ENCODE measurements around the gene KCNQ1. TPM values are rescaled to one million over a fixed set of nuclear protein-coding genes. Genes with fewer than 3 reads are reported as not detected.

Gene KCNQ1
- polyA plus RNA-seq, 1 donor from 2014 or later, result not detected

GRCh38 chr11:2663915-2664314 lies 219.1 kb downstream of the KCNQ1 start:
- Histone ChIP-seq H3K79me2 (replicated peaks; ENCODE audit: insufficient read depth, low read length) (no peaks in the 10 kb centered on the region), H3F3A (ENCODE audit: insufficient read depth, low read length, poor library complexity, severe bottlenecking) (no peaks in the 10 kb centered on the region), H3K27me3 (ENCODE audit: insufficient read depth, low read depth, low read length) (no peaks in the 10 kb centered on the region), H2AFZ (ENCODE audit: low read depth, low read length) (no peak overlapping the region), H3K4me2 (ENCODE audit: low read length) (no peak overlapping the region), H3K9ac (ENCODE audit: low read length) (no peak overlapping the region), H3K27ac (ENCODE audit: low read length) (no peak overlapping the region), H3K9me3 (ENCODE audit: low read length) (peaks cover 9% of the 10 kb centered on the region), H3K9me2 (ENCODE audit: insufficient read depth, low read length) (no peaks in the 10 kb centered on the region), H3K36me3 (ENCODE audit: insufficient read depth, low read length) (no peaks in the 10 kb centered on the region), H3K4me3 (ENCODE audit: low read length) (no peak overlapping the region), H4K20me1 (ENCODE audit: insufficient read depth) (no peaks in the 10 kb centered on the region)
- no peak for TF ChIP-seq RAD21 (conservative IDR thresholded peaks at IDR 0.05)
- no peak for TF ChIP-seq EP300 (conservative IDR thresholded peaks at IDR 0.05; ENCODE audit: poor library complexity, severe bottlenecking)
- TF ChIP-seq MXI1 (conservative IDR thresholded peaks at IDR 0.05; ENCODE audit: poor library complexity, severe bottlenecking), result no peak
- TF ChIP-seq EZH2 (IDR thresholded peaks at IDR 0.05; ENCODE audit: borderline replicate concordance, insufficient read depth, low read length, poor library complexity, severe bottlenecking), result no peak
- no peak for TF ChIP-seq SMC3 (conservative IDR thresholded peaks at IDR 0.05; ENCODE audit: poor library complexity)
- no peak for TF ChIP-seq CTCF (IDR thresholded peaks at IDR 0.05; ENCODE audit: poor library complexity, severe bottlenecking)
- no peak for TF ChIP-seq POLR2AphosphoS5 (IDR thresholded peaks at IDR 0.05)

GRCh38 chr11:2664376-2664775 lies 219.6 kb downstream of the KCNQ1 start:
- Histone ChIP-seq H3K36me3 (ENCODE audit: insufficient read depth, low read length) (no peaks in the 10 kb centered on the region), H3K4me3 (ENCODE audit: low read length) (no peak overlapping the region), H3K27me3 (ENCODE audit: insufficient read depth, low read depth, low read length) (no peaks in the 10 kb centered on the region), H3F3A (ENCODE audit: insufficient read depth, low read length, poor library complexity, severe bottlenecking) (no peaks in the 10 kb centered on the region), H3K27ac (ENCODE audit: low read length) (no peak overlapping the region), H3K9me2 (ENCODE audit: insufficient read depth, low read length) (no peaks in the 10 kb centered on the region), H4K20me1 (ENCODE audit: insufficient read depth) (no peaks in the 10 kb centered on the region), H3K79me2 (replicated peaks; ENCODE audit: insufficient read depth, low read length) (no peaks in the 10 kb centered on the region), H2AFZ (ENCODE audit: low read depth, low read length) (no peak overlapping the region), H3K9me3 (ENCODE audit: low read length) (peaks cover 9% of the 10 kb centered on the region), H3K9ac (ENCODE audit: low read length) (no peak overlapping the region), H3K4me2 (ENCODE audit: low read length) (no peak overlapping the region)
- no peak for TF ChIP-seq SMC3 (conservative IDR thresholded peaks at IDR 0.05; ENCODE audit: poor library complexity)
- TF ChIP-seq EP300 (conservative IDR thresholded peaks at IDR 0.05; ENCODE audit: poor library complexity, severe bottlenecking), result no peak

GRCh38 chr11:2664791-2665525 lies 220.2 kb downstream of the KCNQ1 start:
- Histone ChIP-seq H3K9me3 (ENCODE audit: low read length) (peaks cover 6% of the 10 kb centered on the region), H3K36me3 (ENCODE audit: insufficient read depth, low read length) (no peaks in the 10 kb centered on the region), H3K27me3 (ENCODE audit: insufficient read depth, low read depth, low read length) (no peaks in the 10 kb centered on the region), H3K27ac (ENCODE audit: low read length) (no peak overlapping the region), H4K20me1 (ENCODE audit: insufficient read depth) (no peaks in the 10 kb centered on the region), H3K9ac (ENCODE audit: low read length) (no peak overlapping the region), H3K9me2 (ENCODE audit: insufficient read depth, low read length) (no peaks in the 10 kb centered on the region), H3F3A (ENCODE audit: insufficient read depth, low read length, poor library complexity, severe bottlenecking) (no peaks in the 10 kb centered on the region), H3K4me3 (ENCODE audit: low read length) (no peak overlapping the region), H3K79me2 (replicated peaks; ENCODE audit: insufficient read depth, low read length) (no peaks in the 10 kb centered on the region), H3K4me2 (ENCODE audit: low read length) (no peak overlapping the region), H2AFZ (ENCODE audit: low read depth, low read length) (no peak overlapping the region)
- TF ChIP-seq RAD21 (conservative IDR thresholded peaks at IDR 0.05), result no peak
- no peak for TF ChIP-seq REST (IDR thresholded peaks at IDR 0.05; ENCODE audit: borderline replicate concordance)
- TF ChIP-seq POLR2AphosphoS5 (IDR thresholded peaks at IDR 0.05), result no peak
- no peak for TF ChIP-seq TAF1 (IDR thresholded peaks at IDR 0.05; ENCODE audit: low read depth)
- no peak for TF ChIP-seq MXI1 (conservative IDR thresholded peaks at IDR 0.05; ENCODE audit: poor library complexity, severe bottlenecking)
- no peak for TF ChIP-seq EZH2 (IDR thresholded peaks at IDR 0.05; ENCODE audit: borderline replicate concordance, insufficient read depth, low read length, poor library complexity, severe bottlenecking)
- no peak for TF ChIP-seq CTCF (IDR thresholded peaks at IDR 0.05; ENCODE audit: poor library complexity, severe bottlenecking)
- TF ChIP-seq SMC3 (conservative IDR thresholded peaks at IDR 0.05; ENCODE audit: poor library complexity), result no peak
- TF ChIP-seq EP300 (conservative IDR thresholded peaks at IDR 0.05; ENCODE audit: poor library complexity, severe bottlenecking), result no peak

All from neural cell (in vitro differentiated cells).